Activated T-helper 2 cell treated with anti-CD3 and anti-CD28 coated beads, Interferon-gamma antibody, Interleukin-2, Interleukin-4, amounts not matched to agents 10 μg/mL and 5 μg/mL and 100 μg/mL, durations not matched to agents 14 hours and 24 hours and 36 hours (primary cell): Measurements from ENCODE around the gene ARSB. TPM values are rescaled to one million over a fixed set of nuclear protein-coding genes. Genes with fewer than 3 reads are reported as not detected.

ENCODE experiments used
- DNase-seq: peaks from one replicate; pipeline ENCODE4 v3.0.0; 2021; ENCODE audit warnings: low spot score
- H3K27ac Mint-ChIP-seq: one replicate; pipeline ENCODE4 v1.8.0; 2021; ENCODE audit warnings: mixed read lengths
- H3K27me3 Mint-ChIP-seq: one replicate; pipeline ENCODE4 v1.8.0; 2021; ENCODE audit warnings: low read depth, mixed read lengths
- H3K36me3 Mint-ChIP-seq: one replicate; pipeline ENCODE4 v1.8.0; 2021; ENCODE audit warnings: low read depth, mixed read lengths
- H3K4me1 Mint-ChIP-seq: one replicate; pipeline ENCODE4 v1.8.0; 2021; ENCODE audit warnings: low read depth, mixed read lengths
- H3K4me3 Mint-ChIP-seq: one replicate; pipeline ENCODE4 v1.8.0; 2021; ENCODE audit warnings: low read depth, mild to moderate bottlenecking, moderate library complexity, mixed read lengths
- H3K9me3 Mint-ChIP-seq: one replicate; pipeline ENCODE4 v1.8.0; 2021; ENCODE audit warnings: mixed read lengths
- intact Hi-C: fragments of 100-400 bp; cut with micrococcal nuclease; formaldehyde crosslinking; loops from one replicate; pipeline ENCODE4 v1.15.1; 2023
- total RNA-seq: library from RNA; stranded (reverse); gene quantifications from 2 replicates; pipeline ENCODE4 v1.2.3, GENCODE V29; 2022

Gene ARSB
- total RNA-seq, 1 donor from 2014 or later, result 19.6 TPM

DNA sequence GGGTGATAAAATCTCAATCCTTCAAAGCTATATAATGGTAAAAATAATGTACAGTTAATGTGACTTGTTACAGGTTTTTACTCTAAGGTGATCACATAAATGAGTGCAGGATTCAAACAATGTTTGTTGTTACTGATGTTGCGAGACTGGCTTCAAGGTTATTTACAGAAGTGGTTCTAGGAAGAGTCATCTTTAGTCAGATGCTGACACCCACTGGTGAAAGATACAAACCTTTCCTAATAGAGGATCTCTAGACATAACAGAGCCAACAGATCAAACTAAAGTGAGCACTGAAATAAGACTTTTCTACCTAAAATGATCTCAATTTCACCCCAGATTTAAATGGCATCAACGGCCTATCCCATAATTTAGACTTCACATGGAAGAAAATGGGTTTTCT is 20.2 kb downstream of the ARSB start:
- Mint-ChIP-seq H3K9me3 (no peaks in the 10 kb centered on the region), H3K4me3 (no peak overlapping the region), H3K4me1 (peaks cover 2% of the 10 kb centered on the region), H3K36me3 (peaks cover 29% of the 10 kb centered on the region), H3K27ac (no peak overlapping the region), H3K27me3 (no peaks in the 10 kb centered on the region)
- intact Hi-C loops, result loop anchor here (1.0 kb wide), 1 partner anchor 66 kb away; no protein-coding TSS in a partner anchor
- DNase-seq, result no peak

DNA sequence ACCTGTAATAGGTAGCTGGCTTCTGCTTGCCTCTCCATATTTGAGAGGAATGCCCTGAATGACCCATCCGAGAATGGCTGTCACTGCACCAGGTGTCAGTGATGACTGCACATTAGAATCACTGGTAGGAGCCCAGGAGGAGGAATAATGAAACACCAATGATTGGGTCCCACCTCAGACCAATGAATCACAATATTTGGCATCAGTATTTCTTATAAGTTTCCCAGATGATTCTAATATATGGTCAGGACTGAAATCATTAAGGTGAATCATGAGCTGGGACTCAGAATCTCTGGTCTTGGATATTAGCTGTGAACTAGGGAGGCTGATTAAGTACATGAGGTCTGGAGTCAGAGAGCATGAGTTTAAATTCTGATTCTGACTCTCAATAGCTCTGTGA is 23.4 kb downstream of the ARSB start:
- no peak overlapping the region for H3K4me3 Mint-ChIP-seq
- H3K36me3 Mint-ChIP-seq, result peaks cover 19% of the 10 kb centered on the region
- no peak overlapping the region for H3K27ac Mint-ChIP-seq
- no peak for DNase-seq
- intact Hi-C loops, result no loop called here
- H3K4me1 Mint-ChIP-seq, result peaks cover 2% of the 10 kb centered on the region
- no peaks in the 10 kb centered on the region for H3K9me3 Mint-ChIP-seq
- H3K27me3 Mint-ChIP-seq, result no peaks in the 10 kb centered on the region

- Mint-ChIP-seq H3K4me3 (no peak overlapping the region), H3K27ac (no peak overlapping the region), H3K4me1 (peaks cover 2% of the 10 kb centered on the region), H3K36me3 (peaks cover 19% of the 10 kb centered on the region), H3K27me3 (no peaks in the 10 kb centered on the region), H3K9me3 (no peaks in the 10 kb centered on the region)
- intact Hi-C loops, result no loop called here
- no peak for DNase-seq
These were observed 25.3 kb downstream of the ARSB start for GRCh38 chr5:78959767-78960166.

DNA sequence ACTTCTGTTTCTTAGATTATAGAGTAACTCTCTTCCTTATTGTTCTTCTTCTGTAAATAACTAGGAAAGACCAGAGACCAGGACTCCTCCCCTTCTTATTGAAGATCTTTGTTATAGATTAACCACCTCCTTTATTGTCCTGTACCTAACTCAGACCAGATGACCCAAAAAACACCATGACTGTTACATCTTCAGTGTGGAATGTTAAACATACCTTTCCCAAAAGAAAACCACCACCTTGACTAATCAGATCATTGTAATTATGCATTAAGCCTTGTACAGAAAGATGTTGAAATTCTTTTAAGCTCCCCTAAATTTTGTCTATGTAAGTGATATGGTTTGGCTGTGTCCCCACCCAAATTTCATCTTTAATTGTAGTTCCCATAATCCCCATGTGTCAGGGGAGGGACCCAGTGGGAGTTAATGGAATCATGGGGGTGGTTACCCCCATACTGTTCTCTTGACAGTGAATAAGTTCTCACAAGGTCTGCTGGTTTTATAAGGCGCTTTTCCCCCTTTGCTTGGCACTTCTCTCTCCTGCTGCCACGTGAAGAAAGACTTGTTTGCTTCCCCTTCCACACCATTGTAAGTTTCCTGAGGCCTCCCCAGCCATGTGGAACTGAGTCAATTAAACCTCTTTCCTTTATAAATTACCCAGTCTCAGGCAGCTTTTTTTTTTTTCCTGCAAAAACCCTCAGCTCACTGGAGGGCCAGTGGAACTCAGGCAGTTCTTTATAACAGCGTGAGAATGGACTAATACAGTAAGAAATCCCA is 26.3 kb downstream of the ARSB start:
- Mint-ChIP-seq H3K27ac (no peak overlapping the region), H3K4me1 (peaks cover 5% of the 10 kb centered on the region), H3K4me3 (no peak overlapping the region), H3K36me3 (peaks cover 15% of the 10 kb centered on the region), H3K9me3 (no peaks in the 10 kb centered on the region), H3K27me3 (no peaks in the 10 kb centered on the region)
- no peak for DNase-seq
- intact Hi-C loops, result no loop called here

DNA sequence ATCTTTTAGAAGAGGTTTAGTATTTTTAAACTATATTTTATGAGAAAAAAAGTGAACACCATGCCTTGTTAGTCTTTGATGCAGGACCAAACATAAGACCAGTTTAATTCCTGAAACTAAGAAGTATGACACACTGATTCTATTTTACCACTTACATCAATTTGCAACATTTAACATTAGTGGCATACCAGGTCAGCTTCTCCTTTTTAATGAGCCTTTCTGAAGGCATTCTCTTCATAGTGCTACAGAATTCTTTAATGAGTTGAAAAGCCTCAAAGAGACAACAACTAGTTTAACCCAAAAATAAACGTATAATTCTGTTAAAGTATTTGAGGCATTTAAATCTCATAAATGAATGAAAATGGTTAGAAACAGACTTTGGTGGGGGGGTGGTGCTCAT is 28.2 kb downstream of the ARSB start:
- no peaks in the 10 kb centered on the region for H3K9me3 Mint-ChIP-seq
- H3K4me1 Mint-ChIP-seq, result peaks cover 18% of the 10 kb centered on the region
- intact Hi-C loops, result no loop called here
- H3K27me3 Mint-ChIP-seq, result no peaks in the 10 kb centered on the region
- no peak overlapping the region for H3K4me3 Mint-ChIP-seq
- no peak overlapping the region for H3K27ac Mint-ChIP-seq
- H3K36me3 Mint-ChIP-seq, result peaks cover 18% of the 10 kb centered on the region
- no peak for DNase-seq

- peaks cover 24% of the 10 kb centered on the region for H3K4me1 Mint-ChIP-seq
- DNase-seq, result no peak
- no peaks in the 10 kb centered on the region for H3K9me3 Mint-ChIP-seq
- no peaks in the 10 kb centered on the region for H3K27me3 Mint-ChIP-seq
- no peak overlapping the region for H3K27ac Mint-ChIP-seq
- intact Hi-C loops, result loop anchor here (1.0 kb wide), 2 partner anchors 31 to 66 kb away; no protein-coding TSS in a partner anchor
- H3K36me3 Mint-ChIP-seq, result peaks cover 18% of the 10 kb centered on the region
- no peak overlapping the region for H3K4me3 Mint-ChIP-seq
These were observed 31.9 kb downstream of the ARSB start for GRCh38 chr5:78953092-78953800.

GRCh38 chr5:78930721-78931120 is 54.4 kb downstream of the ARSB start:
- Mint-ChIP-seq H3K4me1 (no peaks in the 10 kb centered on the region), H3K9me3 (no peaks in the 10 kb centered on the region), H3K36me3 (no peaks in the 10 kb centered on the region), H3K4me3 (no peak overlapping the region), H3K27me3 (no peaks in the 10 kb centered on the region), H3K27ac (no peak overlapping the region)
- no peak for DNase-seq
- intact Hi-C loops, result no loop called here

DNA sequence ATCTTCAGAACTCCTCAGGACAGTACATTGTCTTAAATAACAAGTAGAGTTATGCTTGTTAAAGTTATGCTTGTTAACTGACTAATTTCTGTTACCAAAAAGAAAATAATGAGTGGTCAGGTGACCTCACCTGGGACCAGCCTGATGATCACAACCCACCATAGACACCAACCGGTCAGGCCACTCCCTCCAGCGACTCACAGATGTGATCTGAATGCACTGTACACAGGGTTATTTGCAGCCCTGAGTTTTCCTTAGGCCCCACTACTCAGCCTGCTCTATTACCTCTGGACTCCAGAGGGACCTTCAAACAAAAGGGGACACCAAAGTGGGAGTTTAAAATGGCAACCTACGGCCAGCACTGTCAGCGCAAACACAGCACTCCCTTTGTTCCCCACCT is 55.3 kb downstream of the ARSB start:
- H3K9me3 Mint-ChIP-seq, result no peaks in the 10 kb centered on the region
- no peaks in the 10 kb centered on the region for H3K27me3 Mint-ChIP-seq
- no peaks in the 10 kb centered on the region for H3K36me3 Mint-ChIP-seq
- no peak overlapping the region for H3K27ac Mint-ChIP-seq
- DNase-seq, result no peak
- intact Hi-C loops, result no loop called here
- H3K4me3 Mint-ChIP-seq, result no peak overlapping the region
- H3K4me1 Mint-ChIP-seq, result no peaks in the 10 kb centered on the region

GRCh38 chr5:78927657-78928282 is 57.3 kb downstream of the ARSB start:
- Mint-ChIP-seq H3K9me3 (no peaks in the 10 kb centered on the region), H3K4me1 (peaks cover 2% of the 10 kb centered on the region), H3K27ac (no peak overlapping the region), H3K27me3 (no peaks in the 10 kb centered on the region), H3K4me3 (no peak overlapping the region), H3K36me3 (no peaks in the 10 kb centered on the region)
- intact Hi-C loops, result no loop called here
- DNase-seq, result no peak

DNA sequence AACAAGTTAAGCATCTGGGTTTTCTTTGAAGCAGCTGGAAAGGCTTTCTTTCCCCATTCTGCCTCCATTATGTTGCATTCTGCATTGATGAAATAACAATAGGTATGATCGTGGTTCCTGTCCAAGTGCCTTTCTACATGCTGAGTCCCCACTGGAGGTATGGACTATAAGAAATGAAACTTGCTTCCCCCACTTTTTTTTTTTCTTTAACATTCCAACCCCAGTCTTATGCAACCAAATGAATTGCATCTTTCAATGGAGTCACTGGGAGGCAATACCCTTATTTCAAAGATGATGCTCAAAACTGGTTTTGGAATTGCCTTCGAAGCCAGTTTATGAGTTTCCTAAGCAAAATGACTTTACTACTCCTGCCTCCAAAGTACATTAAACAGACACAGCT is 58.9 kb downstream of the ARSB start:
- Mint-ChIP-seq H3K4me1 (peaks cover 2% of the 10 kb centered on the region), H3K27me3 (no peaks in the 10 kb centered on the region), H3K36me3 (no peaks in the 10 kb centered on the region), H3K4me3 (no peak overlapping the region), H3K27ac (no peak overlapping the region), H3K9me3 (no peaks in the 10 kb centered on the region)
- DNase-seq, result no peak
- intact Hi-C loops, result no loop called here

GRCh38 chr5:78925129-78925876 is 59.8 kb downstream of the ARSB start:
- H3K27me3 Mint-ChIP-seq, result no peaks in the 10 kb centered on the region
- H3K36me3 Mint-ChIP-seq, result no peaks in the 10 kb centered on the region
- no peak for DNase-seq
- H3K4me3 Mint-ChIP-seq, result no peak overlapping the region
- H3K4me1 Mint-ChIP-seq, result peaks cover 2% of the 10 kb centered on the region
- H3K27ac Mint-ChIP-seq, result no peak overlapping the region
- intact Hi-C loops, result no loop called here
- H3K9me3 Mint-ChIP-seq, result no peaks in the 10 kb centered on the region

GRCh38 chr5:78923622-78923970 is 61.5 kb downstream of the ARSB start:
- Mint-ChIP-seq H3K36me3 (no peaks in the 10 kb centered on the region), H3K4me3 (no peak overlapping the region), H3K4me1 (peaks cover 2% of the 10 kb centered on the region), H3K9me3 (no peaks in the 10 kb centered on the region), H3K27me3 (no peaks in the 10 kb centered on the region), H3K27ac (no peak overlapping the region)
- DNase-seq, result no peak
- intact Hi-C loops, result no loop called here
